Fibroblast of lung (primary cell): Measurements from ENCODE around the gene SCUBE3.

Experiments used
- CTCF ChIP-seq, 2 donors: IDR thresholded peaks in 1 of 2; conservative IDR thresholded peaks in 1 of 2; 1 replicate in 1 of 2; 2 replicates in 1 of 2; pipeline ENCODE4 v1.5.1; 2011 to 2012; ENCODE audit warnings: low read length in 2 of 2, control low read depth in 1 of 2, inconsistent platforms in 1 of 2, low read depth in 1 of 2, mild to moderate bottlenecking in 1 of 2
- EZH2 ChIP-seq: IDR thresholded peaks from 2 replicates; pipeline ENCODE4 v1.5.1; 2012; ENCODE audit warnings: low read length, control low read depth, mild to moderate bottlenecking; ENCODE audit errors: missing control alignments

GRCh38 chr6:35206346-35206745, 7.4 kb upstream of the SCUBE3 start:
- no peak for TF ChIP-seq CTCF (conservative IDR thresholded peaks at IDR 0.05 in 1 of 2, IDR thresholded peaks at IDR 0.05 in 1 of 2; ENCODE audit: low read depth in 1 of 2, low read length in 2 of 2)
- TF ChIP-seq EZH2 = no peak
